Measurements from ENCODE around the gene GPATCH2L.

Gene GPATCH2L

DNA sequence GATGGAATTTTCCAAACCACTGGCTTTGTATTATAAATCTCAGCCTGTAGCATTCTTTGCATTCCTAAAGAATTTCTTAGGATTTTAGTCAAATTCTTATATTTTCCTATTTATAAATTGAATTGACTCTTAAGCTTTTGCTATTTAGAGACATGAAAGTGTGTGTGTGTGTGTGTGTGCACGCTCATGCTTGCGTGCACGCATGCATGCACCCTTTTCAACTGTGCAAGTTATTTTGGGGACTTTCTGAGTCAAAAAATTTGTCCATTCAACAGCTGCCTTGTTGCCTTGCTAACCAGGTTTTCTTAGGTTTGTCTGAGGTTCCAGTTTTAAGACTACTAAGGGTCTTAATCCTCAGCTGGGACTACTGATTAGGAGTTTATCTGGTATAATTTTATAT, 42.6 kb downstream of the GPATCH2L start:
- no peaks in the 10 kb centered on the region for H3K4me1 ChIP-seq (ENCODE audit: low read length)
- no peaks in the 10 kb centered on the region for H4K20me1 ChIP-seq (ENCODE audit: insufficient read depth, low read length)
- H3K4me2 ChIP-seq (ENCODE audit: low read depth, low read length), result no peak overlapping the region
- H3K4me3 ChIP-seq (ENCODE audit: low read length), result no peak overlapping the region
- no peak overlapping the region for H3K9ac ChIP-seq (ENCODE audit: low read length)
- no peak overlapping the region for H2AFZ ChIP-seq (ENCODE audit: low read length)
- H3K79me2 ChIP-seq (ENCODE audit: low read length), result no peaks in the 10 kb centered on the region
- no peak overlapping the region for H3K27ac ChIP-seq (ENCODE audit: low read length)
- DNase-seq, result no peak
- no peaks in the 10 kb centered on the region for H3K36me3 ChIP-seq (replicated peaks; ENCODE audit: insufficient read depth, low read length)
- no peaks in the 10 kb centered on the region for H3K9me2 ChIP-seq (replicated peaks; ENCODE audit: insufficient read depth, low read length)
- H3K27me3 ChIP-seq (replicated peaks; ENCODE audit: insufficient read depth, low read length), result no peaks in the 10 kb centered on the region
- H3K9me3 ChIP-seq (replicated peaks; ENCODE audit: insufficient read depth, low read length), result no peaks in the 10 kb centered on the region
- TF ChIP-seq EZH2phosphoT487 (IDR thresholded peaks at IDR 0.05; ENCODE audit: low read length) (no peak), EZH2 (optimal IDR thresholded peaks at IDR 0.05; ENCODE audit: low read depth, low read length) (no peak)
- TF ChIP-seq, protein P1, sequence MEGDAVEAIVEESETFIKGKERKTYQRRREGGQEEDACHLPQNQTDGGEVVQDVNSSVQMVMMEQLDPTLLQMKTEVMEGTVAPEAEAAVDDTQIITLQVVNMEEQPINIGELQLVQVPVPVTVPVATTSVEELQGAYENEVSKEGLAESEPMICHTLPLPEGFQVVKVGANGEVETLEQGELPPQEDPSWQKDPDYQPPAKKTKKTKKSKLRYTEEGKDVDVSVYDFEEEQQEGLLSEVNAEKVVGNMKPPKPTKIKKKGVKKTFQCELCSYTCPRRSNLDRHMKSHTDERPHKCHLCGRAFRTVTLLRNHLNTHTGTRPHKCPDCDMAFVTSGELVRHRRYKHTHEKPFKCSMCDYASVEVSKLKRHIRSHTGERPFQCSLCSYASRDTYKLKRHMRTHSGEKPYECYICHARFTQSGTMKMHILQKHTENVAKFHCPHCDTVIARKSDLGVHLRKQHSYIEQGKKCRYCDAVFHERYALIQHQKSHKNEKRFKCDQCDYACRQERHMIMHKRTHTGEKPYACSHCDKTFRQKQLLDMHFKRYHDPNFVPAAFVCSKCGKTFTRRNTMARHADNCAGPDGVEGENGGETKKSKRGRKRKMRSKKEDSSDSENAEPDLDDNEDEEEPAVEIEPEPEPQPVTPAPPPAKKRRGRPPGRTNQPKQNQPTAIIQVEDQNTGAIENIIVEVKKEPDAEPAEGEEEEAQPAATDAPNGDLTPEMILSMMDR (IDR thresholded peaks at IDR 0.05; ENCODE audit: low read length), result no peak
- no peaks in the 10 kb centered on the region for H3F3A ChIP-seq (ENCODE audit: insufficient read depth, low read length)

DNA sequence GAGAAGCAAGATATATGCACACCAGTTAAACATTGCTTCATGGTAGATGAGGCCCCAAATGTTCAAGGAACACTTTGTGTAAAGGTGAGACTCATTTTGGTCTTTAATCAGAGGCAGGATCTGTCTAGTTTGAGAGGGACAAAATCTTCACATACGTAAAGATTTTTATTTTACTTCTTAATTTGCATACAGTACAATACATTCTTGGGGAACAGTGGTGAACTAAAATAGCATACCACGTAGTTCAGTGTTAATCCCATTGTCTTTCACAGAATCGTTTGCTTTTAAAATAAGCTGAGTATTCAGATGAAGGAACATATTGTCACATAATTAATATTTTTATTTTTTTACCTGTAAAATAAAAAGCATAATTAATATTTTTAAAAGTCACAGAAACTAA, 43.3 kb downstream of the GPATCH2L start:
- Histone ChIP-seq H3K79me2 (ENCODE audit: low read length) (no peaks in the 10 kb centered on the region), H3K4me1 (ENCODE audit: low read length) (no peaks in the 10 kb centered on the region), H3K36me3 (replicated peaks; ENCODE audit: insufficient read depth, low read length) (no peaks in the 10 kb centered on the region), H3K4me3 (ENCODE audit: low read length) (no peak overlapping the region), H3K9ac (ENCODE audit: low read length) (no peak overlapping the region), H4K20me1 (ENCODE audit: insufficient read depth, low read length) (no peaks in the 10 kb centered on the region), H2AFZ (ENCODE audit: low read length) (no peak overlapping the region), H3K27ac (ENCODE audit: low read length) (no peak overlapping the region), H3K9me2 (replicated peaks; ENCODE audit: insufficient read depth, low read length) (no peaks in the 10 kb centered on the region), H3F3A (ENCODE audit: insufficient read depth, low read length) (no peaks in the 10 kb centered on the region), H3K27me3 (replicated peaks; ENCODE audit: insufficient read depth, low read length) (no peaks in the 10 kb centered on the region), H3K4me2 (ENCODE audit: low read depth, low read length) (no peak overlapping the region), H3K9me3 (replicated peaks; ENCODE audit: insufficient read depth, low read length) (no peaks in the 10 kb centered on the region)
- TF ChIP-seq, protein P1 (IDR thresholded peaks at IDR 0.05; ENCODE audit: low read length), result no peak
- no peak for TF ChIP-seq EZH2 (optimal IDR thresholded peaks at IDR 0.05; ENCODE audit: low read depth, low read length)
- TF ChIP-seq EZH2phosphoT487 (IDR thresholded peaks at IDR 0.05; ENCODE audit: low read length), result no peak
- DNase-seq, result no peak

DNA sequence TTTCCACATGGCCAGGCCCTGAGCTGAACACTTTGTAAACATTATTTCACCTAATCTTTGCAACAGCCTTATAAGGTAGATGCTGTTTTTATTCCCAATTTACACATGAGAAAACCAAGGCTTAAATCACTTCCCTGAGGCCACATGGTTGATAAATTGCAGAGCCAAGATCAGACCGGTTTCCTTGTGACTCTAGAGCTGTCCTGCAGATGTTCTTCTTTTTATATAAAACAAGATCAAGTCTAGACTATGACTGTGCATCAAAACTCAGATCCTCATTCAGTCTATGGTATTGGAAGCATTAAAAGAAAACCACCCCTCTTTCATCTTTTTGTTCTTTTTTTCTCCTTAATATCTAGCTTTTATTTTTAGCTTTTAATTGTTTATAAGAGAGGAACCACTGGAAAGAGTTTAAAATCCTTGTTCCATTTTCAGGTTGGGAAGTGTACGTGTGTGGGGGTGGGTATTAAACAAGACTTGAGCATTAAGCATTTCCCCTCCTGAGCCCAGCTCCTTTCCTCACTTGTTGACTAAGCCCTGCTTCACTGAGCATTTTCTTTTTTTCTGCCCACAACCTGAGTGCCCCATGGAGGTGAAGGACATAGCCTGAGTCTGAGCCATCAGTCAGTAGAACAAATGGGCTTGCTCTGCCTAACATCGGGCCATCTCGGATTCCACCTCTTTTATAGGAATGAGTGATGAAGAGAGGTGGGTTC, 45.4 kb downstream of the GPATCH2L start:
- Histone ChIP-seq H3K9me3 (replicated peaks; ENCODE audit: insufficient read depth, low read length) (no peaks in the 10 kb centered on the region), H3F3A (ENCODE audit: insufficient read depth, low read length) (no peaks in the 10 kb centered on the region), H3K4me3 (ENCODE audit: low read length) (no peak overlapping the region), H3K36me3 (replicated peaks; ENCODE audit: insufficient read depth, low read length) (no peaks in the 10 kb centered on the region), H3K9ac (ENCODE audit: low read length) (no peak overlapping the region), H3K4me2 (ENCODE audit: low read depth, low read length) (no peak overlapping the region), H3K9me2 (replicated peaks; ENCODE audit: insufficient read depth, low read length) (no peaks in the 10 kb centered on the region), H3K4me1 (ENCODE audit: low read length) (no peaks in the 10 kb centered on the region), H2AFZ (ENCODE audit: low read length) (no peak overlapping the region), H4K20me1 (ENCODE audit: insufficient read depth, low read length) (no peaks in the 10 kb centered on the region), H3K27me3 (replicated peaks; ENCODE audit: insufficient read depth, low read length) (no peaks in the 10 kb centered on the region), H3K79me2 (ENCODE audit: low read length) (no peaks in the 10 kb centered on the region), H3K27ac (ENCODE audit: low read length) (no peak overlapping the region)
- no peak for DNase-seq
- no peak for TF ChIP-seq EZH2 (optimal IDR thresholded peaks at IDR 0.05; ENCODE audit: low read depth, low read length)
- TF ChIP-seq, protein P1 (IDR thresholded peaks at IDR 0.05; ENCODE audit: low read length), result no peak
- TF ChIP-seq EZH2phosphoT487 (IDR thresholded peaks at IDR 0.05; ENCODE audit: low read length), result no peak
